HepG2 (cell line): ENCODE measurements around the gene DAB2IP. TPM values are rescaled to one million over a fixed set of nuclear protein-coding genes. Genes with fewer than 3 reads are reported as not detected.

Experiments used
- ATAC-seq: fragments of 200-7000 bp; cut with Tn5 transposase; 3 replicates; pipeline ENCODE4 v1.9.1; 2020; ENCODE audit warnings: mild to moderate bottlenecking, moderate library complexity
- BruUV-seq: library from RNA; stranded (reverse); fragments of 400-500 nt; replicated peaks from 2 replicates; lab custom pipeline; 2021; lab: Mats Ljungman, UMichigan
- CTCF ChIA-PET: fragments of 300-600 bp; formaldehyde crosslinking; extraction: SDS; loops from one replicate; lab custom pipeline; 2021; ENCODE audit warnings: low total read pairs, inconsistent platforms, low intra/inter-chr PET ratio; lab: Yijun Ruan, JAX
- POLR2A ChIA-PET: fragments of 350-600 bp; sonication (Branson Sonifier 250); formaldehyde crosslinking; loops from one replicate; lab custom pipeline; 2020; ENCODE audit warnings: antibody characterized with exemption, inconsistent platforms; lab: Yijun Ruan, JAX
- DNase-seq: peaks from one replicate; pipeline ENCODE4 v3.0.0-alpha.2; 2015; ENCODE audit warnings: low spot score
- FAIRE-seq: peaks from 3 replicates; lab custom pipeline; 2011; peaks lifted over from hg19 to GRCh38; lab: Jason Lieb, UNC
- H2AFZ ChIP-seq: one replicate; pipeline ENCODE4 v1.6.1; 2011; ENCODE audit warnings: low read length, inconsistent platforms
- H3K27ac ChIP-seq: fragments of 300-600 bp; 3 replicates; pipeline ENCODE4 v1.8.0; 2011; ENCODE audit warnings: mixed run types, mild to moderate bottlenecking, mixed read lengths, low read length, inconsistent platforms; ENCODE audit not compliant: insufficient read depth; ENCODE audit errors: extremely low read length
- H3K27me3 ChIP-seq, 2 experiments: fragments of 200-600 bp in 1 of 2; 2 replicates in 1 of 2; 3 replicates in 1 of 2; pipeline versions ENCODE4 v1.6.0 to v1.8.0; 2011; ENCODE audit warnings: low read length in 2 of 2, mild to moderate bottlenecking in 2 of 2, moderate library complexity in 2 of 2, inconsistent platforms in 1 of 2; ENCODE audit not compliant: insufficient read depth in 2 of 2, control insufficient read depth in 1 of 2
- H3K36me3 ChIP-seq, 2 experiments: fragments of 200-600 bp in 1 of 2; replicated peaks in 1 of 2; 2 replicates in 1 of 2; 3 replicates in 1 of 2; pipeline versions ENCODE4 v1.5.1 to v1.8.0; 2011; ENCODE audit warnings: low read length in 2 of 2, inconsistent platforms in 1 of 2; ENCODE audit not compliant: insufficient read depth in 2 of 2, control insufficient read depth in 1 of 2
- H3K4me1 ChIP-seq: 2 replicates; pipeline ENCODE4 v1.5.1; 2012; ENCODE audit warnings: low read length, inconsistent platforms; ENCODE audit not compliant: insufficient read depth
- H3K4me2 ChIP-seq: 2 replicates; pipeline ENCODE4 v1.6.0; 2011; ENCODE audit warnings: low read depth, low read length, inconsistent platforms
- H3K4me3 ChIP-seq, 3 experiments: fragments of 200-600 bp in 1 of 3; sonication (generic), shearing (Covaris generic) in 1 of 3; replicated peaks in 1 of 3; 2 replicates each; pipeline ENCODE4 v1.5.1; 2011 to 2016; ENCODE audit warnings: low read length in 3 of 3, inconsistent platforms in 2 of 3, low read depth in 2 of 3, mild to moderate bottlenecking in 2 of 3, control low read depth in 1 of 3, mixed read lengths in 1 of 3; ENCODE audit not compliant: insufficient read depth in 1 of 3
- H3K79me2 ChIP-seq: one replicate; pipeline ENCODE4 v1.6.1; 2011; ENCODE audit warnings: low read length, inconsistent platforms; ENCODE audit not compliant: insufficient read depth
- H3K9ac ChIP-seq: 2 replicates; pipeline ENCODE4 v1.6.0; 2011; ENCODE audit warnings: mild to moderate bottlenecking, low read depth, low read length, inconsistent platforms; ENCODE audit not compliant: insufficient read depth
- H3K9me3 ChIP-seq: 2 replicates; pipeline ENCODE4 v1.5.1; 2012; ENCODE audit warnings: mild to moderate bottlenecking, low read length
- H4K20me1 ChIP-seq: 2 replicates; pipeline ENCODE4 v1.6.0; 2011; ENCODE audit warnings: inconsistent platforms, mild to moderate bottlenecking, low read length, moderate library complexity; ENCODE audit not compliant: insufficient read depth
- NONO ChIP-seq, 2 experiments: fragments of 450-650 bp in 1 of 2; sonication (generic) in 1 of 2; formaldehyde crosslinking in 1 of 2; IDR thresholded peaks in 1 of 2; conservative IDR thresholded peaks in 1 of 2; 2 replicates each; pipeline versions ENCODE4 v1.6.1 to v1.8.0; 2017 to 2022; ENCODE audit warnings: mild to moderate bottlenecking in 1 of 2, missing genetic modification reagents in 1 of 2, moderate library complexity in 1 of 2
- SAFB2 ChIP-seq: sonication (generic); formaldehyde crosslinking; IDR thresholded peaks from 2 replicates; pipeline ENCODE4 v1.5.1; 2020; ENCODE audit warnings: missing genetic modification reagents, low read depth, mild to moderate bottlenecking, borderline replicate concordance
- SMAD1 ChIP-seq: sonication (generic); formaldehyde crosslinking; IDR thresholded peaks from 2 replicates; pipeline ENCODE4 v1.4.0; 2020; ENCODE audit warnings: missing genetic modification reagents, low read depth, mild to moderate bottlenecking, borderline replicate concordance
- TARDBP ChIP-seq: sonication (generic); formaldehyde crosslinking; IDR thresholded peaks from 2 replicates; pipeline ENCODE4 v1.8.0; 2022; ENCODE audit warnings: mild to moderate bottlenecking, missing genetic modification reagents
- ZBTB10 ChIP-seq: sonication (generic); formaldehyde crosslinking; IDR thresholded peaks from 2 replicates; pipeline ENCODE4 v1.4.0; 2020; ENCODE audit warnings: missing genetic modification reagents, borderline replicate concordance
- ZNF138 ChIP-seq: sonication (generic); formaldehyde crosslinking; IDR thresholded peaks from 2 replicates; pipeline ENCODE4 v1.5.0; 2020; ENCODE audit warnings: mild to moderate bottlenecking, low read depth, missing genetic modification reagents
- ZNF609 ChIP-seq: sonication (generic); formaldehyde crosslinking; IDR thresholded peaks from 2 replicates; pipeline ENCODE4 v1.4.0; 2020; ENCODE audit warnings: mild to moderate bottlenecking, missing genetic modification reagents, borderline replicate concordance
- WGBS: methylation state at CpG from one replicate; pipeline ENCODE4 v1.1.6; 2017; ENCODE audit warnings: low lambda C conversion rate; 5-methylcytosine and 5-hydroxymethylcytosine counted together
- in situ Hi-C: cut with HindIII; loops from 2 replicates; pipeline ENCODE4 v1.10.0; 2017; ENCODE audit warnings: low pct_unique_long_range_greater_than_20kb; ENCODE audit not compliant: extremely low pct_ligation_motif_present
- intact Hi-C: fragments of 100-400 bp; cut with micrococcal nuclease; formaldehyde crosslinking; loops from one replicate; pipeline ENCODE4 v1.10.0; 2022; ENCODE audit not compliant: unreplicated experiment
- polyA plus RNA-seq, 8 experiments: library from polyadenylated mRNA; depleted of rRNA in 3 of 8; stranded (reverse) in 7 of 8; unstranded in 1 of 8; fragments of >200 nt; fragmentation: Illumina TruSeq in 4 of 8; extraction: Trizol in 4 of 8; gene quantifications; 2 replicates each; pipeline versions ENCODE4 v1.2.1 to v1.2.3, GENCODE V29; 2011 to 2016; ENCODE audit warnings: low read depth in 4 of 8, missing spikeins in 1 of 8, mixed read lengths in 1 of 8; ENCODE audit not compliant: insufficient read depth in 1 of 8
- total RNA-seq, 5 experiments: library from RNA; depleted of rRNA; stranded (reverse); fragments of >200 nt; fragmentation: Illumina TruSeq; extraction: Trizol; gene quantifications; 2 replicates each; pipeline ENCODE4 v1.2.3, GENCODE V29; 2016; ENCODE audit warnings: low read depth in 1 of 5

The DAB2IP gene
- total and polyA plus RNA-seq, 2 of the 13 experiments (the other 11 are each of a cell fraction or from before 2014, with no cell fraction given), result 25.3 to 37.9 TPM

GRCh38 chr9:121671612-121672155 is 20.2 kb downstream of the DAB2IP start:
- in situ Hi-C loops (no loop called here), intact Hi-C loops (no loop called here)
- H3K27me3 ChIP-seq, result no peaks in the 10 kb centered on the region
- DNase-seq, result no peak
- ATAC-seq, result no peak
- no peak overlapping the region for H3K9ac ChIP-seq
- H2AFZ ChIP-seq, result no peak overlapping the region
- no peak overlapping the region for H3K27ac ChIP-seq
- peaks cover 23% of the 10 kb centered on the region for H3K4me1 ChIP-seq
- TF ChIP-seq ZBTB10 (CRISPR knock-in tag) (no peak), SAFB2 (CRISPR knock-in tag) (no peak), ZNF138 (no peak), TARDBP (CRISPR knock-in tag) (no peak), SMAD1 (no peak), NONO (IDR thresholded peaks at IDR 0.05) (no peak), NONO (CRISPR knock-in tag; conservative IDR thresholded peaks at IDR 0.05) (no peak), ZNF609 (CRISPR knock-in tag) (no peak)
- WGBS, result 71% methylated on average over 5 of the region's 5 CpGs
- H3K4me2 ChIP-seq, result no peak overlapping the region
- H3K36me3 ChIP-seq, result no peaks in the 10 kb centered on the region
- H3K79me2 ChIP-seq, result no peaks in the 10 kb centered on the region
- H3K4me3 ChIP-seq, result no peak overlapping the region
- H4K20me1 ChIP-seq, result no peaks in the 10 kb centered on the region
- no peaks in the 10 kb centered on the region for H3K9me3 ChIP-seq
- ChIA-PET POLR2A (no interaction called here), CTCF (no interaction called here)
- BruUV-seq, result no TSS peak
- FAIRE-seq, result no peak
